Pancreas (tissue), 10 donors: ENCODE results near the gene PIM1. TPM values are rescaled to one million over a fixed set of nuclear protein-coding genes. Genes with fewer than 3 reads are reported as not detected.

Experiments used
- ATAC-seq, 4 donors: fragments of 200-7000 bp; cut with Tn5 transposase; one replicate each; pipeline versions ENCODE4 v1.8.0 to v1.9.1; 2020; ENCODE audit warnings: mild to moderate bottlenecking in 4 of 4, moderate library complexity in 4 of 4
- DNase-seq, 6 donors: peaks; one replicate each; pipeline ENCODE4 v3.0.0-alpha.2; 2020
- FAIRE-seq: peaks from 2 replicates; lab custom pipeline; 2012; peaks lifted over from hg19 to GRCh38; lab: Jason Lieb, UNC
- H3K27ac ChIP-seq, 4 donors: fragments of 200-600 bp; sonication (generic); 1 replicate in 3 of 4; 2 replicates in 1 of 4; pipeline versions ENCODE4 v1.5.0 to v1.8.0; 2020
- H3K27me3 ChIP-seq, 4 donors: fragments of 200-600 bp; one replicate each; pipeline ENCODE4 v1.8.0; 2021
- H3K36me3 ChIP-seq, 3 donors: fragments of 200-600 bp; sonication (generic) in 1 of 3; one replicate each; pipeline versions ENCODE4 v1.5.0 to v1.8.0; 2020 to 2021
- H3K4me1 ChIP-seq, 3 donors: fragments of 200-600 bp; one replicate each; pipeline ENCODE4 v1.8.0; 2021
- H3K4me3 ChIP-seq, 4 donors: fragments of 200-600 bp; sonication (generic) in 2 of 4; one replicate each; pipeline versions ENCODE4 v1.5.0 to v1.8.0; 2020 to 2021
- H3K9me3 ChIP-seq, 4 donors: fragments of 200-600 bp; one replicate each; pipeline ENCODE4 v1.8.0; 2021
- WGBS, 2 donors: extraction: QIAGEN DNeasy Blood & Tissue Kit; methylation state at CpG; one replicate each; pipeline ENCODE4 v1.1.7; 2013; 5-methylcytosine and 5-hydroxymethylcytosine counted together
- intact Hi-C, 3 donors: fragments of 100-400 bp; cut with DNase I; formaldehyde crosslinking; loops; one replicate each; pipeline versions ENCODE4 v1.11.1 to v1.14.2; 2022
- polyA plus RNA-seq, 2 donors: library from polyadenylated mRNA; stranded (reverse); fragments of 200-250 nt; gene quantifications; one replicate each; pipeline ENCODE4 v1.2.3, GENCODE V29; 2013
- total RNA-seq, 6 donors: library from RNA; stranded (reverse); fragmentation: NEBNext Ultra II Directional in 4 of 6; extraction: Animal tissue kit (Norgen Biotek cat#: 25700) in 4 of 6; gene quantifications; one replicate each; pipeline versions ENCODE4 v1.2.1 to v1.2.4, GENCODE V29; 2021 to 2023
- TF ChIP-seq, protein P1 (sequence below), 4 donors: fragments of 200-600 bp; sonication (generic) in 3 of 4; IDR thresholded peaks; one replicate each; pipeline versions ENCODE4 v1.5.0 to v1.8.0; 2021; ENCODE audit warnings: antibody characterized with exemption in 4 of 4
- donor health status: healthy with polysubstance abuse.
- donor health status: DM: no; HTN: no; CAD: no; lungs with moderate emphysema.
- donor health status: DM: no; HTN: no; CAD: no.
- donor health status: control.
- donor health status: control.
- donor health status: Bipolar disorder and iron deficiency.
- donor health status: DM: yes; HTN: yes; CAD: no.
- donor health status: DM: no; HTN: no; CAD: no.
- donor health status: DM: no; HTN: no; CAD: no.
- donor health status: DM: yes; HTN: yes; CAD: no.

Gene PIM1
- total and polyA plus RNA-seq, 8 donors = 7.5 to 25.3 (median 14.1) TPM

GRCh38 chr6:37200085-37200484 is 30.1 kb downstream of the PIM1 start:
- no peak overlapping the region for H3K27ac ChIP-seq
- H3K36me3 ChIP-seq = no peaks in the 10 kb centered on the region
- intact Hi-C loops = loop anchor here in 2 of 3 donors (10.0 kb wide), 2 partner anchors 145 to 425 kb away; no protein-coding TSS in a partner anchor
- ATAC-seq (no peak), DNase-seq (no peak), FAIRE-seq (no peak)
- no peaks in the 10 kb centered on the region for H3K4me1 ChIP-seq
- no peaks in the 10 kb centered on the region for H3K27me3 ChIP-seq
- H3K4me3 ChIP-seq = no peak overlapping the region
- H3K9me3 ChIP-seq = no peaks in the 10 kb centered on the region
- TF ChIP-seq, protein P1, sequence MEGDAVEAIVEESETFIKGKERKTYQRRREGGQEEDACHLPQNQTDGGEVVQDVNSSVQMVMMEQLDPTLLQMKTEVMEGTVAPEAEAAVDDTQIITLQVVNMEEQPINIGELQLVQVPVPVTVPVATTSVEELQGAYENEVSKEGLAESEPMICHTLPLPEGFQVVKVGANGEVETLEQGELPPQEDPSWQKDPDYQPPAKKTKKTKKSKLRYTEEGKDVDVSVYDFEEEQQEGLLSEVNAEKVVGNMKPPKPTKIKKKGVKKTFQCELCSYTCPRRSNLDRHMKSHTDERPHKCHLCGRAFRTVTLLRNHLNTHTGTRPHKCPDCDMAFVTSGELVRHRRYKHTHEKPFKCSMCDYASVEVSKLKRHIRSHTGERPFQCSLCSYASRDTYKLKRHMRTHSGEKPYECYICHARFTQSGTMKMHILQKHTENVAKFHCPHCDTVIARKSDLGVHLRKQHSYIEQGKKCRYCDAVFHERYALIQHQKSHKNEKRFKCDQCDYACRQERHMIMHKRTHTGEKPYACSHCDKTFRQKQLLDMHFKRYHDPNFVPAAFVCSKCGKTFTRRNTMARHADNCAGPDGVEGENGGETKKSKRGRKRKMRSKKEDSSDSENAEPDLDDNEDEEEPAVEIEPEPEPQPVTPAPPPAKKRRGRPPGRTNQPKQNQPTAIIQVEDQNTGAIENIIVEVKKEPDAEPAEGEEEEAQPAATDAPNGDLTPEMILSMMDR (IDR thresholded peaks at IDR 0.05) = no peak
- 75 to 78% methylated on average over 5 of the region's 5 CpGs for WGBS, 2 donors

GRCh38 chr6:37201726-37202125 is 31.8 kb downstream of the PIM1 start:
- intact Hi-C loops = loop anchor here in 2 of 3 donors (10.0 kb wide), 2 partner anchors 147 to 427 kb away; no protein-coding TSS in a partner anchor
- DNase-seq (no peak), FAIRE-seq (no peak), ATAC-seq (no peak)
- Histone ChIP-seq H3K9me3 (no peaks in the 10 kb centered on the region), H3K27me3 (no peaks in the 10 kb centered on the region), H3K4me3 (no peak overlapping the region), H3K27ac (no peak overlapping the region), H3K4me1 (no peaks in the 10 kb centered on the region), H3K36me3 (no peaks in the 10 kb centered on the region)
- 100% methylated on average over 1 of the region's 1 CpG for WGBS, 2 donors
- TF ChIP-seq, protein P1 (IDR thresholded peaks at IDR 0.05) = no peak

DNA sequence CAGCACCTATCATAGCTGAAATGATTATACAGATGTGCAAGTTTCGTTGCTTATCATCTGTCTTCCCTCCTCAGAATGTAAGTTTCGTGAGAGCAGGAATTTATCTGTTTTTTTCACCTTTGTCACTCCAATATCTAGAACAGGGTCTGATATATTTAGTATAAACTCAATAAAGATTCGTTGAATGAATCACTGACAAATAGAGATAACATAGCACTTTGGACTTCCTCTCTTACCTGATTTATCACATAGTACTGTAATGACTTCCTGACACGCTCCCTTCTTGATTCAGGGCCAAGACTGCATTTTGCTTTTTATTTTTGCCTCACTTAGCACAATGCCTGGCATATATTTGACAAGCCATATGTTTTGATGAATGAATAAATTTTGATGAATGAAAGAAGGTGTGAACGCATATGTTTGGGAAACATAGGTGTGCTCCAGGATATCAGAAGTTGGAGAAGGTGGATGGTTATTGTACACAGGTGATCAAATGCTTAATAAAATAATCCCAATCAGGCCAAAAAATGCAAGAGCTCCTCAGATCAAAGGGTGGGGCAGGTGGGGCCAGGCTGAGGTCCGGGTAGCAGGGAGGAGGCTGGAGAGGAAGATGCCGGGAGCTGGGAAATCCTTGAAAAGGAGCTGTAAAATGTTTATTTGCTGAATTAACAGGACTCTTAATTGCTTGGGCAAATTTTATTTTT is 33.0 kb downstream of the PIM1 start:
- intact Hi-C loops = loop anchor here in 2 of 3 donors (10.0 kb wide), 2 partner anchors 148 to 428 kb away; no protein-coding TSS in a partner anchor
- 38 to 50% methylated on average over 7 of the region's 7 CpGs for WGBS, 2 donors
- no peak for DNase-seq

GRCh38 chr6:37204014-37204751 is 34.2 kb downstream of the PIM1 start:
- Histone ChIP-seq H3K9me3 (no peaks in the 10 kb centered on the region), H3K27me3 (no peaks in the 10 kb centered on the region), H3K4me3 (no peak overlapping the region), H3K36me3 (no peaks in the 10 kb centered on the region), H3K27ac (no peak overlapping the region), H3K4me1 (no peaks in the 10 kb centered on the region)
- TF ChIP-seq, protein P1 (IDR thresholded peaks at IDR 0.05) = no peak
- intact Hi-C loops = loop anchor here in 2 of 3 donors (10.0 kb wide), 2 partner anchors 149 to 429 kb away; no protein-coding TSS in a partner anchor
- FAIRE-seq (no peak), ATAC-seq (peak; percentile 69 to 83 (median 76)), DNase-seq (peak in 4 of 6 donors; percentile 44 to 79 (median 56))
- 58 to 59% methylated on average over 7 of the region's 7 CpGs for WGBS, 2 donors

More for the DNA sequence above, 33.0 kb downstream of the PIM1 start:
- Histone ChIP-seq H3K4me3 (no peak overlapping the region), H3K27me3 (no peaks in the 10 kb centered on the region), H3K4me1 (no peaks in the 10 kb centered on the region), H3K36me3 (no peaks in the 10 kb centered on the region), H3K9me3 (no peaks in the 10 kb centered on the region), H3K27ac (no peak overlapping the region)
- TF ChIP-seq, protein P1 (IDR thresholded peaks at IDR 0.05) = no peak
- ATAC-seq = peak in 3 of 4 donors; percentile 20 to 63 (median 56)
- no peak for FAIRE-seq
